Neuron (in vitro differentiated cells): ENCODE measurements around the gene ITPRIPL2.

Experiments
- H2AFZ ChIP-seq: one replicate; pipeline ENCODE4 v1.6.1; 2013; ENCODE audit warnings: low read depth, mild to moderate bottlenecking, inconsistent platforms, low read length, moderate library complexity
- H3K27me3 ChIP-seq: one replicate; pipeline ENCODE4 v1.6.1; 2013; ENCODE audit warnings: low read length; ENCODE audit not compliant: insufficient read depth
- H3K36me3 ChIP-seq: one replicate; pipeline ENCODE4 v1.6.1; 2013; ENCODE audit warnings: low read length; ENCODE audit not compliant: insufficient read depth
- H3K4me1 ChIP-seq: one replicate; pipeline ENCODE4 v1.6.1; 2013; ENCODE audit warnings: low read length; ENCODE audit not compliant: insufficient read depth
- H3K4me3 ChIP-seq: 2 replicates; pipeline ENCODE4 v1.5.1; 2013; ENCODE audit warnings: mild to moderate bottlenecking, low read length, moderate library complexity
- H3K9me3 ChIP-seq: one replicate; pipeline ENCODE4 v1.6.1; 2013; ENCODE audit warnings: low read length

The ITPRIPL2 gene

DNA sequence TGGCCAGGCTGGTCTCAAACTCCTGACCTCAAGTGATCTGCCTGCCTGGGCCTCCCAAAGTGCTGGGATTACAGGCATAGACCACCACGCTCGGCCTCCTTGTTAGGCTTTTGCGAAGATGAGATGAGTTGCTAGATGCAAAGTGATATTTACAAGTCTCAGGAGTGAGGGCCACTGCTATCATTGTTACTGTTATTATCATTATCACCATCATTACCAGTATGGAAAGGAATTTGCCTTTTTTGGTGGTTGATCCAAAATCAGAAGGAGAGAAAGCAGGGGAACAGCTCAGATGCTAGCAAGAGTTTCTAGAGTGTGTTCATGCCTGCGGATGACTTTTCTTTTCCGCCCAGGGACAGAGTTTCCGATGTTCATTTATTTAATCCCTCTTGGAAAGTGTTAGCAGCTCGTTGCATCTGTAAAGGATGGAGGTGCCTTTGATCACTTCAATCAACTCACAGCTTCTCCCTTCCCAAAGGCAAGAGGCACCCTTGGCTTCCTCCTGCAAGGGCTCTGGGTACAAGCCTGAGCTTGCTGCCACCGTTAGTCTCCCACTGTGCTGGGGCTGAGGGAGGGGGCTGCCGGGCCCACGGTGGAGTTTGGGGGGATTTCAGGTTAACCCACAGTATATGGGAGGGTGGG is 21.6 kb downstream of the ITPRIPL2 start:
- no peak overlapping the region for H3K4me3 ChIP-seq
- H3K4me1 ChIP-seq: peaks cover 9% of the 10 kb centered on the region

DNA sequence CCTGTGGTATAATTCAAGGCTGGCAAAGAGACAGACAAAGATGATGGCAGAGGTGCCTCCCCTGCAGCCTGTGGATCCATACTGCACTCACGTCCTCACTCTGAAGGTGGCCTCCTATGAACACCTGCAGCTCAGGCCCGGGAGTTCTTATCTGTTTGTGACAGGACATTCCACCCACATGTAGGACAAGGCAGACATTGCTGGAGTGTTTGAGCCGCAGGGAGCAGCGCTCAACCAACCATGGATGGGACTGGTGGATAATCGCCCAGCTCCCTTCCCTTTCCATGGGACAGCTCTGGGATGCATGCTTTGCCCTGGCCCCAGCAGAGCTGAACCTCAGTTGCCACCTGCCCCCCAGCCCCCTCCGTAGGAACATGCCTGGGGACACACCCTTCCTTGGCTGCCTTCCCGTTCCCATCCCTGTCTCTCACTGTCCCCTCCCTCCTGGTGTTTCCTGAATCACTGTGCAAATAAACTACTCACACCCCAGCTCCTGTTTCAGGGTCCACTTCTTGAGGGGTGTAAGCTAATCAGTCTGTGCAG is 22.2 kb downstream of the ITPRIPL2 start:
- Histone ChIP-seq H3K36me3 (no peaks in the 10 kb centered on the region), H3K27me3 (no peaks in the 10 kb centered on the region), H3K4me1 (peaks cover 4% of the 10 kb centered on the region), H2AFZ (no peak overlapping the region), H3K9me3 (no peaks in the 10 kb centered on the region), H3K4me3 (no peak overlapping the region)

More for the DNA sequence above, 21.6 kb downstream of the ITPRIPL2 start:
- H3K9me3 ChIP-seq: no peaks in the 10 kb centered on the region
- no peaks in the 10 kb centered on the region for H3K36me3 ChIP-seq
- no peak overlapping the region for H2AFZ ChIP-seq
- no peaks in the 10 kb centered on the region for H3K27me3 ChIP-seq

DNA sequence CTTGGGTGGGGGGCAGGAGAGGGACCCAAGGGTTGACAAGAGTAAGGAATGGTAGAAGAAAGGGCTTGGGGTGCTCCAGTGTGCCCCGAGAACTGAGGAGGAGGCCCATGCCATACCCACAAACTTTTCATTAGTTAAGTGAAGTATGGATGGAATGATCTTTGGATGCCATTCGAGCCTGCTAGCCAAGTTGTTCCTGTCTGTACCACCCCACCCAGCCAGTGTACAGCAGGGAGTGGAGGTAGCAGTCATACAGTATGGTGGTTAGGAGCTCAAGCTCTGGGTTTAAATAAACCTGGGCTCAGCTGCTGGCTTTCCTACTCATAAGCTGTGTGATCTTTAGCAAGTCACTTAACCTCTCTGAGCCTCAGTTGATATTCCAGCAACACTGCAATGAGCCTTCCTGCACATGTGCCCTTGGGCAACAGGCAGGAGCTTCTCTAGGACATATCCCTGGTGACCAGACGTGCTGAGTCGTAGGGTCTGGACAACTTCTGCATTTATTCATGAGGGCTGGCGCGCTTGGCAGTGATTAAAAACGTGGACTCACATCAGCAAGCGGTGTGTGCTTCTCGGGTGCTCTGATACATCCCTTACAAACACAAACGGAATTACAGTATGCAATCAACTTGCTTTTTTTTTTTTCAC is 22.9 kb downstream of the ITPRIPL2 start:
- H2AFZ ChIP-seq: no peak overlapping the region
- H3K36me3 ChIP-seq: no peaks in the 10 kb centered on the region
- no peaks in the 10 kb centered on the region for H3K4me1 ChIP-seq
- no peaks in the 10 kb centered on the region for H3K27me3 ChIP-seq
- H3K9me3 ChIP-seq: no peaks in the 10 kb centered on the region
- no peak overlapping the region for H3K4me3 ChIP-seq

DNA sequence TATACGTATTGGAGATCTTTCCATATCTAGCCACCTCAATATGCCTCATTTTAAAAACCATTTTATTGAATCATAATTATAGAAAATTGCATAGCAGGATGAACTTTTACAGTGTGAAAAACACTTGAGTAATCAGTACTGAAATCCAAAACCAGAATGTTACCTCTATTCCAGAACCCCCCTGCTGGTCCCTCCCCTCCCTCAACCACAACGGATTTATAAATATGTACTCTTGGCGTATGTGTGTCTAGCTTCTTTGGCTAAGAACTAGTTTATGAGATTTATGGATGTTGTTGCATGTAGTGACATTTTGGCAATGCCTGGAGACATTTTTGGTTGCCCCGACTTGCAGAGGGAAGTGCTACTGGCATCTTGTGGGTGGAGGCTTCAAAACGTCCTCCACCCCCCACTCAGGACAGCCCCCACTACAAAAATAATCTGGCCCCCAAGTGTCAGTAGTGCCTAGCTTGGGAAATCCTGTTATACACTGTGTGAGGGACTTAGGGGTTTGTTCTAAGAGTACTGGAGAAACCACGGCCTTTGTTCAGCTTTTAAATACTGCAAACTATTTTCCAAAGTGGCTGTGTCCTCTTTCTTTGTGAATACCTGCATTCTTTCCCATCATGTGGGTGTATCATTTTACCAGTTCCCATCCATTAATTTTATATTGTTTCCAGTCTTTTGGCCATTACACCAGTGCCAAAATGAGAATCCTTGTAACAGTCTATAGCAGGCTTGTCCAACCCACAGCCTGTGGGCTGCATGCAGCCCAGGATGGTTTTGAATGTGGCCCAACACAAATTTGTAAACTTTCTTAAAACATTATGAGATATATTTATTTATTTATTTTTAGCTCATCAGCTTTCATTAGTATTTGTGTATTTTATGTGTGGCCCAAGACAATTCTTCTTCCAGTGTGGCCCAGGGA is 23.7 kb downstream of the ITPRIPL2 start:
- Histone ChIP-seq H3K4me3 (no peak overlapping the region), H2AFZ (no peak overlapping the region), H3K4me1 (no peaks in the 10 kb centered on the region), H3K36me3 (no peaks in the 10 kb centered on the region), H3K9me3 (no peaks in the 10 kb centered on the region), H3K27me3 (no peaks in the 10 kb centered on the region)

DNA sequence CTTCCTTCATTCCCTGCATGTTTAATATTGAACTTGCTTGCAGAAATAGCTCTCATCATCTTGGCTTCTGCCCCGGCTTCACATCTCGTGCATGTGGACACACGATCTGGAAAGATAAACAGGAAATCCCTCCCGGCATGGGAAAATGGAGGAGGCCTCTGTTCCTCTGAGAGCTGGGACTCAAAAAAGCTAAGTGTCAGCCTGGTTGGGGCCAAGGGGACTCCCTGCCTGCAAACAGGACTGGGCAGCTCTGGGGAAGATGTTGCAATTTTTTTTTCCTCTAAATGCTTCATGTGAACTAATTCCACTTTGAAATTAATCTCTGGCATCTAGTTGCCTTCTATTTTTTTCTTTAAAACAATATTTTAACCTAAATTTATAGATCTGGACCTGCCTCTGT is 24.8 kb downstream of the ITPRIPL2 start:
- Histone ChIP-seq H2AFZ (no peak overlapping the region), H3K27me3 (no peaks in the 10 kb centered on the region), H3K4me3 (no peak overlapping the region), H3K4me1 (peaks cover 8% of the 10 kb centered on the region), H3K9me3 (no peaks in the 10 kb centered on the region), H3K36me3 (no peaks in the 10 kb centered on the region)

DNA sequence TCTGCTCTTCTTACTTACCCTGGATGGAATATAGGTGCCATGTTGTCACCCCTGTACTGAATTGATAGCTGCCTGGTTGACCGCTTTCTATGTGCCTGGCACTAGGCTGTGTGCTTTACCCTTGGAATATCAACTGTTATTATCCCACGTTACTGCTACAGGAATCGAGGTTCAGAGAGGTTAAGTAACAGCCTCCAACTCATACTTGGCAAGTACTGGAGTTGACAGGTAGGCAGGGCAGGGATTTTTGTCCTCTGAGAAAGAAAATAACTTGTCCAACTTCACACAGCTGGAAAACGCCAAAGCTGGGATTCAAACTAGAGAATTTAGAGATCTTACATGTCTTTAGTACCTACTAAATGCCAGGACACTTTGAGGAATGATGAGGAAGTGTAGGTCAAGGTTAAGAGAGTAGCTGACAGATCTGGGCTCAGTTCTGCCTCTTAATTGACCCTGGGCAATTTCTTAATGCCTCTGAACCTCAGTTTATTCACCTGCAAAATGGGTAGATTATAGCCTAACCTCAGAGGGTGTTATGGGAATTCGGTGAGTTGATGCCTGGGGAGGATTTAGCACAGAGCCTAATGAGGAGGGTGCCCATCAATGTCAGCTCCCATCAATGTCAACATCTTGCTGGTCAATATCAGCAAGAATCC is 25.8 kb downstream of the ITPRIPL2 start:
- no peak overlapping the region for H2AFZ ChIP-seq

DNA sequence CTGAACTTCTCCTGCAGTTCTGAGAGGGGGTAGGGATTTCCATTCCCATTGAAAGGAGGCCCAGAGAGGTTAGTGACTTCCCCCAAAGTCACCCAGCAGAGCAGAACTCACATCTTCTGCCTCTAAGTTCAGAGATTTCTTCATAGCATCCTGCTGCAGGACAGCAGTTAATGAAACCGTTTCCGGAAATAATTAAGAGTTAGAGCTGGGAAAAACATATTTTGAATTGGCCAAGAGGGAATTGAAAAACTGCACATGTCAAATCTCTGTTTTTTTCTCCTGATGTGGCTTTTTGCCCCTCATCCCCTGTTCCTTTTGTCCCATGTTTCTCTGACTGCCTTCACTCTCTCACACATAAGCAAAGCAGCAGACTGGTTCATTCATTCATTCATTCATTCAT is 26.6 kb downstream of the ITPRIPL2 start:
- H3K36me3 ChIP-seq: no peaks in the 10 kb centered on the region
- no peak overlapping the region for H3K4me3 ChIP-seq
- peaks cover 8% of the 10 kb centered on the region for H3K4me1 ChIP-seq

More for the DNA sequence above, 25.8 kb downstream of the ITPRIPL2 start:
- Histone ChIP-seq H3K36me3 (no peaks in the 10 kb centered on the region), H3K9me3 (no peaks in the 10 kb centered on the region), H3K4me1 (peaks cover 8% of the 10 kb centered on the region), H3K27me3 (peaks cover 2% of the 10 kb centered on the region), H3K4me3 (no peak overlapping the region)

DNA sequence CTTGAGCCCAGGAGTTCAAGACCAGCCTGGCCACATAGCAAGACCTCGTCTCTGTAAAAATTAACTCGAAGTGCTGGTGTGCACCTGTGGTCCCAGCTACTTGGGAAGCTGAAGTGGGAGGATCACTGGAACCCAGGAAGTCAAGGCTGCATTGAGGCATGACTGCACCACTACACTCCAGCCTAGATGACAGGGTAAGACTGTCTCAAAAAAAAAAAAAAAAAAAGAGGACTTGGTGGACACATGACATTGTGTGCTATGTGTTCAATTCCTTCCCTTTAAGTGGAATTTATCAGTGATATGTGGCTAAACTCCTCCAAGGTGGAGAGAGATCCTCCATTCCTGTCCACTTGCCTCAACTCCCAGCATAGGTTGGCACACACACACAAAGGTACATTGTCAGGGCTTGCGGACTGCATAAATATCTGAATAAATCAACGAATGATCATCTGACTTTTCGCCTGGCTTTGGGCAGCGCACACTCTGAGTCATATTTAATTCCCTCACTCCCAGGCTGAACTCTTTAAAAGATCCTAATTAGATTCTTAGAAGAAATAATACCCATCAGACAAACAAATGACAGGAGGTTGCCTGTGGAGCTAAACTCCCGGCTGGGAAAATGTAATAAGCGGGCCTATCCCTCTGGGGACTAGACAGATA is 29.3 kb downstream of the ITPRIPL2 start:
- Histone ChIP-seq H3K4me1 (peaks cover 8% of the 10 kb centered on the region), H3K36me3 (no peaks in the 10 kb centered on the region), H3K9me3 (peaks cover 3% of the 10 kb centered on the region), H3K4me3 (no peak overlapping the region), H3K27me3 (peaks cover 2% of the 10 kb centered on the region), H2AFZ (no peak overlapping the region)

More for the DNA sequence above, 26.6 kb downstream of the ITPRIPL2 start:
- Histone ChIP-seq H3K27me3 (peaks cover 2% of the 10 kb centered on the region), H2AFZ (no peak overlapping the region), H3K9me3 (no peaks in the 10 kb centered on the region)

DNA sequence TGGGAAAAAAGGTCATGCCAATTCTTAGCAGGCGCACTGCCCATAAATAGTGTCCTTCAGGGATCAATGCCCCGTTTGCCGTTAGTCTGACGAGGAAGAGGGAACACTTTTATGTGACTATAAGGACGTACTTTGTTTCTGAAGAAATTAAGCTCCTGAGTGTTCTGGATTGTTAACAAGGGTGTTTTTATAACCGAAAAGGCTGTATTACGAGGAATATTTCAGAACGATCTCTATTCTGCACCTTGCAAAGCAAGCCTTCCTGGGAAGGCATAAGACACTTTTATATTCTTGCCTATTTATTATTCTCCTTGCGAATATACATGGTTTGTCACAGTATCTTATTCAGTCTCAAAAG is 29.8 kb downstream of the ITPRIPL2 start:
- Histone ChIP-seq H3K9me3 (peaks cover 3% of the 10 kb centered on the region), H2AFZ (no peak overlapping the region), H3K36me3 (no peaks in the 10 kb centered on the region), H3K27me3 (peaks cover 2% of the 10 kb centered on the region), H3K4me3 (no peak overlapping the region), H3K4me1 (peaks cover 8% of the 10 kb centered on the region)

DNA sequence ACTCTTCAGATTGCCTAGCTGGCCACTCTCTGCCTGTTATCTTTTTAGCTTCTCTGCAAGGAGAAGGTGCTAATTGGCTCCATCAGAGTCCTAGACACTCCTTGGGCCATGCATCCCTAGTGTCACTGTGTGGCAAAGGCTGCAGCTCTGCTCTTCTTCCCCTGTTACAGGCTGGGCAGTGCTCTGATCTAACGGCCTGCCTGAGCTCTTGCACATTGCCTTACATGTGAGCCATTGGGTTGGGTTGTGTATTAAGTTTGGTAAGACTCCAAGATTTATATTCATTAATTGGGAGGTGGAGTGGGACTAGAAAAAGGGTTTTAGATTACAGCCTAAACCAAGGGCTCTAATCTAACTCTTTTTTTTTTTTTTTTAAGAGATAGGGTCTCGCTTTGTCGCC is 31.2 kb downstream of the ITPRIPL2 start:
- Histone ChIP-seq H3K4me1 (peaks cover 8% of the 10 kb centered on the region), H2AFZ (no peak overlapping the region), H3K36me3 (no peaks in the 10 kb centered on the region), H3K4me3 (no peak overlapping the region), H3K9me3 (peaks cover 3% of the 10 kb centered on the region), H3K27me3 (peaks cover 2% of the 10 kb centered on the region)

DNA sequence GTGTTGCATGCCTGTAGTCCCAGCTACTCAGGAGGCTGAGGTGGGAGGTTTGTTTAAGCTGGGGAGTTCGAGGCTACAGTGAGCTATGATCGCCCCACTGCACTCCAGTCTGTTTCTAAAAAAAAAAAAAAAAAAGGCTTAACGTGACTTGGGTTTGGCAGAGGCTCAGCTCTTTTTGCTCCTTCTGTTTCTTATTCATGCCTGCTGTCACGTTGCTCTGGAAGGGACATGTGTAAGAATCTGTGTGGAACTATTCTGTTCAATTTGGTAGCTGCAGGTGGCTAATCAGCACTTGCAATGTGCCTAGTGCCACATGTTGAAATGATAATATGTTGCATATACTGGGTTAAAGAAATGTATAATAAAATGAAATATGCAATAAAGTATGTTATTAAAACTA is 33.4 kb downstream of the ITPRIPL2 start:
- H3K4me1 ChIP-seq: peaks cover 8% of the 10 kb centered on the region
- no peak overlapping the region for H2AFZ ChIP-seq
- H3K27me3 ChIP-seq: peaks cover 2% of the 10 kb centered on the region
- H3K36me3 ChIP-seq: no peaks in the 10 kb centered on the region
- H3K4me3 ChIP-seq: no peak overlapping the region
- H3K9me3 ChIP-seq: peaks cover 3% of the 10 kb centered on the region

DNA sequence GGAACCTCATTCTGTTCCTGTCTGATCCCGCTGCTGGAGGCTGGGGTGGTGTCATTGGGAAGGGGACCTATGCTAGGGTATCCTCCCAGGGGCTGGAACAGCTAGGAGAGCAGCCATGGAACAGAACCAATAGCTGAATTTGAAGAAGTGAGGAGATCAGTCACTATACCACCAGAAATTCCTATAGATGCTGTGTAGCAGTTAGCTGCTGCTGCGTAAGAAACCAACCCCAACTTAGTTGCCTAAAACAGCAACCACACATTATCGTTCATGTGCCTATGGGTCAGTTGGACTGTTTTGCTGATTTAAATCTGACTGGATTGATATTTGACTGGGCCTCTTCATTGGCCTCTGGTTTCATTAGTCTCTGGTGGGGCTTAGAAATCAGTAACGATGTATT is 33.9 kb downstream of the ITPRIPL2 start:
- no peak overlapping the region for H3K4me3 ChIP-seq
- H2AFZ ChIP-seq: no peak overlapping the region
- peaks cover 8% of the 10 kb centered on the region for H3K4me1 ChIP-seq
- H3K9me3 ChIP-seq: peaks cover 3% of the 10 kb centered on the region
- no peaks in the 10 kb centered on the region for H3K36me3 ChIP-seq
- H3K27me3 ChIP-seq: peaks cover 2% of the 10 kb centered on the region
